CD4-positive, alpha-beta T cell treated with Interleukin-2 at 100 ng/mL for 4 hours (primary cell): Measurements from ENCODE around the gene KIF23.
A peak's percentile ranks its signal among the peaks of the same experiment; 100 is the strongest.
"Not testable (repeated sequence)": the region's sequence is repeated elsewhere in the genome, so short reads cannot be mapped to it uniquely, and the experiment has no call there.

Experiments
- DNase-seq: peaks from one replicate; pipeline ENCODE4 v3.0.0-alpha.2; 2020; ENCODE audit warnings: low spot score

Gene KIF23

DNA sequence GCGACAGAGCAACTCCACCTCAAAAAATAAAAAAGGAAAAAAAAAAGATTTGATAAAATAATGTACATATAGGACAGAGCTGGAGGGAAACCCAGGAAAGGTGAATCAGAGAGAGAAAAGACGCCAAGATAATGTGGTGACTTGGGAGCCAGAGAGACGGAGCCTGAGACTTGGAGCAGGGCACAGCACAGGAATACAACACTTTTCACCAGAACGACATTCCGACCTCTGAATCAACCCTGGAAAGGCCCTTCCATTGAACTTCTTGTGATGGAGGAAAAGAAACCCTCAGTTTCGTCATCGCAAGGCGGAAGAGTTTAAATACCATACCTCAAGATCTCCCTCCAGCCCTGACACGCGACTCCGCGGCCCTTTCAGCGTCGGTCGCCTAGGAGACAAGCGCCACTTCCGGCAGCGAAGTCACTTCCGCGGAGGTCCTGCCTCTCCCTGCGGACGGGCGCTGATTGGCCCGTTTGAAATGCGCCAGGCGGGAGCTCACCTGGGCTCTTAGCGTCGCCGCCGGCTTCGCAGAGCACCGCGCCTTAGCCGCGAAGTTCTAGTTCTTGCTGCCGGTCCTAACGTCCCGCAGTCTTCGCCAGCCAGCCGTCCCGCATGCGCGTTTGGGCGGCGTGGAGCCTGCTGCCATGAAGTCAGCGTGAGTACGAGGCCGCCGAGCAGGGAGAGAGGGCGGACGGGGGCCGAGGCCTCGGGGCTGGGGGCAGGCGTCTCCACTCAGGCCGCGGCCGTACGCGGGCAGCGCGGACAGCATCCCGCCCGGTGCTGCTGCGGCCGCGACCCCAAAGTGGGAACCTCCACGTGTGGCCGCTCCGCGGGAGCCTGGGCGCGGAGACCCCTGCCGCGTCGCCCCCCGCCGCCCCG lies at the start of gene KIF23:
KIF23 (plus strand) TSS at position 528 of the 879 bp plus-strand sequence; CDS start at position 645, 117 bp downstream.
- peak; percentile 94 for DNase-seq

DNA sequence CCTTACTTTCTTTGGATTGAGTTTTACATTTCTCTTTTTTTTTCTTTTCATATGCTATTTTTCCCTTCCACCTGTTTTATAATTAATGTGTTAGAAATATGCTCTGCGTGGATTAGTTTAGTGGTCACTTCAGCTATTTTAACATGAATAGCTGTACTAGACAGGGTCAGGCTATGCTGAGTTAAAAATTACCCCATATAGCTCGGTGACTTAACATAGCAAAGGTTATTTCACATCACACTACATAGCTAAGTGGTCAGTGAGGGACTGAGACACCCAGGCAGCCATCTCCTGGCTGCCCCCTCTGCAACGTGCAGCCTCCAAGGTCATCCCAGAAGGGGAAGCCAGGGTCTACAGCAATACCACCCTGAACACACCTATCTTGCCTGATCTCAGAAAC lies 46.9 kb upstream of the KIF23 start:
- no peak for DNase-seq

DNA sequence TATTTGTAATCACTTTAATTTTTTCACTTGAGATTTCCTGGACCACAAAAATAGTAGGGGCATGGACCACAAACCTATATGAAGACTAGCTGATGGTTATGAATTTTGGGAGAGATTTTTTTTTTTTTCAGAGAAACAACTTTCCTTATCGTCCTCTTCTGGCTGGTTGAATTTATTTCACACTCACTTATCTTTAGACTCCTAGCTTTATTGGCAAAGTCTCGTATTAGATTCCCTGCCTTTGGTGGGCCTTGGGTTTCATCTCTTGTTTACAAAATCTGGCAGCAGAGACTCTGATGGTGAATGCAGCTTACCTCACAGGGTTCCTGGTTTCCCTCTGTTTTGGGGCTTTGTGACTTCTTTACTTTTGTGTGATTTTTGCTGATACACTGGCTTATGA lies 44.5 kb upstream of the KIF23 start:
- no peak for DNase-seq

DNA sequence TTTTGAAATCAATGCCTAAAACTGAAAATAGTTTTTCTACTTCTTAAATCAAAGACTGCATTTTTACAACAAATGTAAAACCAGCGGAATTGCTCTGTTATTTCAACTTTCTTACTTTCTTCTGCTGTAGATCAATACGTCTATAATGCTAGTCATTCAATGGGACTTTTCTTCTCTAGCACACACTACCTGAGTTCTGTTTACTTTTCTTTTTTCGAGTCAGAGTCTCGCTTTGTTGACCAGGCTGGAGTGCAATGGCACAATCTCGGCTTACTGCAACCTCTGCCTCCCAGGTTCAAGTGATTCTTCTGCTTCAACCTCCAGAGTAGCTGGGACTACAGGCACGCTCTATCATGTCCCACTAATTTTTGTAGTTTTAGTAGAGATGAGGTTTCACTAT lies 40.7 kb upstream of the KIF23 start:
- DNase-seq = no peak

DNA sequence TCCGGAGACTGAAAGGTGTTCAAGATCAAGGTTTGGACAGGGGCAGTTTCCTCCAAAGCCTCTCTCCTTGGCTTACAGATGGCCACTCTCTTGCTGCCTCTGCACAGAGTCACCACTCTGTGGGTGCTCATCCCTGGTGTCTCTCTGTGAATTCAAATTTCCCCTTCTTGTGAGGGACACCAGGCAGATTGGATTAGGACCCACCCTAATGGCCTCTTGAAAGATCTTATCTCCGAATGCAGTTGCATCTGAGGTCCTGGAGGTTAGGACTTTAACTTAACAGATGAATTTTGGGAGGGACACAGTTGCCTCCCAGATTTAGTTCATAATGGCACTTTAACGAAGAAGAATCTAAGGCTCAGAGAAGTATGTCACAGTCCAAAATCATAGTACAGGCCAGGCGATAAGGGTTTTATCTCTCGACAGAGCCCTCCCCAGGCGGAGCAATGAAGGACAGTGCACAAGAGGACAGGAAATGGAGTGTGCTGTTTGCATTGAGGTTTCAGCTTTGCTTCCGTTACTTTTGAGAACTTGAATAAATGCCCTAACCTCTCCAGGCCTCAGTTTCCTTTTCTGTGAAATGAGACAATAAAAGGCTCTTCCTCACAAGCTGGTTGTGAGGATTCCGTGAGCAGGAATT lies 38.9 kb upstream of the KIF23 start:
- no peak for DNase-seq

DNA sequence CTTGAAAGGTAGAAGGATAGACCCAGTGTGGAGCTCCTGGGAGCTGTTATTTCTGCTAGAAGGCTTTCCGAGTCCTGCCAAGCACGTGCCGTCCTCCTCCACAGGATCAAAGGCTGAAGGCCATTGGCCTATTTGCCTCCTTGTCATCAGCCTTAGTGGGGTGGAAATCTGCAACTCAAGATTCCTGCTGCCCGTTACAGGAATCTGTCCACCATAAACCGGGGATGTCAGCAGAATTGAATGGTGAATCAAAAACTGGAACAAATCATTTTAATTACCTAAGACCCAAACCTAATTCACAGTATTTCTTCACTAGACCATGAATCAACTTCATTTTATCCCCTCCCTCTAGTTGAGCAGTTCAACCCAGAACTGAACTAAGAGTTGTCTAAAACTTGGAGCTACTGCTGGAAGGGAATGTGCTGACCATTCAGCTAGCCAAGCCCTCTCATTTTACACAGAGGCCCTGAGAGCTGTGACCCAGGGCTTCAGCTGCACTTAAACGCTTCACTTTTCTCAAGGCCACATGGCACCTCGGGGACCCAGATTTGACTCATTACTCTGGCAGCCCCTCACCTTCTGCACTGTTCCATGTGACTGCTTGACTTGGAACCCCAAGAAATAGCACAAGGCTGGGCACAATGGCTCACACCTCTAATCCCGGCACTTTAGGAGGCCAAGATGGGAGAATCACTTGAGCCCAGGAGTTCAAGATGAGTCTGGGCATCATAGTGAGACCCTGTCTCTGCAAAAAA lies 36.8 kb upstream of the KIF23 start:
- DNase-seq = no peak

DNA sequence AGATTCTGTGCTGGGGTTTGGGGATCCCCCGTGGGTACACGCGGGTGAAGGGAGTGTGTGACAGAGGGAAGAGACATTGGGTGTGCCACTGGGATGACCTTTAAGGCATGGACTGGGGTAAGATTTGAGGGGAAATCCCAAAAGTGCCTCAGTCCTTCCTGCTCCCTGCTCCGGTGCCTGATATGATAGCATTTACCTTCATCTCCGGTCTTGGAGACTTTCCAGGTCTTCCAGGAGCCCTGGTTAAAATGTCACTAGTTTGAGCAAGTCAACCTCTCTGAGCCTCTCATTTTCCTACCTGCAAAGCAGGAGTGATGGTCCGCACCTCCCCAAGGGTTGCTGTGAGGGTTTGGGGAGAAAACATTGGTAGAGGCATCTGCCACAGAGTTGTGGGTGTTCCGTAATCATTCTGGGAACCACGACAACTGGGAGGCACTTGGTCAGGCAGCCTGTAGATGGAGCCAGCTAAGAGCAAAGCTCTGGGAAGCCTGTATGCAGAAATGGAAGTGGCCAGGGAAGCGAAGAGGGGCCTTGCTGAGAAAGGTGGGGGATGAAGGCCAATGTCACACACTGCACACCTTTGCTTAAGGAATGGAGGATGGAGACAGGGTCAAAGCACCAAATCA lies 33.9 kb upstream of the KIF23 start:
- DNase-seq = no peak

DNA sequence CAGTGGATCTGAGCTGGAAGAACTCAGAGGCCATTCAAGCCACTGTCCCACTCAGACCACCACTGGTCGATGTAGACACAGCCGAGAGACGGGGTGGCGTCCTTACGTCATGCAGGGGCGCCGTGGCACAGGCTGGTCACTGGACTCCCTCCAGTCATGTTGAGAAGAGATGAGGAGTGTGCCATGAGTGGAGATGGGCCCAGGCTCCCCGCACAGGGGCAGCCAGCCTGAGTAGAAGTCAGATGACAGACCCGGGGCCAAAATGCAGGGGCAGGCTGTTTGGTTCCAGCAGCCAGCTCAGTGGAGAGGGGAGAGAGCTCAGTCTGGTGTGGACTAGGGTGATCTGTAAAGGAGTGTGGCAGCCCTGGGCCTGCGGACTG lies 33.4 kb upstream of the KIF23 start:
- DNase-seq = no peak

DNA sequence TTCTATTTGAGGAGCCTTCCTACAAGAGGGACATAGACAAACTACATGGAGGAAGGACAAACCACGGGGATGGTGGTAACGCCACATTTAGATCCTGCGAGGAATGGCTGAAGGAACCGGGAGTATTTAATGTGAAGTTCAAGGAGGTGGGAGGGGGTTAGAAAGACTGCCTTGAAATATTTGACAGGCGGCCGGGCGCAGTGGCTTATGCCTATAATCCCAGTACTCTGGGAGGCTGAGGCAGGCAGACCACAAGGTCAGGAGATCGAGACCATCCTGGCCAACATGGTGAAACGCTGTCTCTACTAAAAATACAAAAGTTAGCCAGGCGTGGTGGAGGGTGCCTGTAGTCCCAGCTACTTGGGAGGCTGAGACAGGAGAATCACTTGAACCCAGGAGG lies 32.0 kb upstream of the KIF23 start:
- DNase-seq = not testable (repeated sequence)

DNA sequence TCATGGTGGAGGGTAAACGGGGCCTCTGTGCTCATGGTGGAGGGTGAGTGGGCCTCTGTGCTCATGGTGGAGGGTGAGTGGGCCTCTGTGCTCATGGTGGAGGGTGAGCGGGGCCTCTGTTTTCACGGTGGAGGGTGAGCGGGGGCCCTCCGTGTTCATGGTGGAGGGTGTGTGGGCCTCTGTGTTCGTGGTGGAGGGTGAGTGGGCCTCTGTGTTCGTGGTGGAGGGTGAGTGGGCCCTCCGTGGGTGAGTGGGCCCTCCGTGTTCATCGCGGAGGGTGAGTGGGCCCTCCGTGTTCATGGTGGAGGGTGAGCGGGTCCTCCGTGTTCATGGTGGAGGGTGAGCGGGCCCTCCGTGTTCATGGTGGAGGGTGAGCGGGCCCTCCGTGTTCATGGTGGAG lies 30.1 kb upstream of the KIF23 start:
- DNase-seq = not testable (repeated sequence)

DNA sequence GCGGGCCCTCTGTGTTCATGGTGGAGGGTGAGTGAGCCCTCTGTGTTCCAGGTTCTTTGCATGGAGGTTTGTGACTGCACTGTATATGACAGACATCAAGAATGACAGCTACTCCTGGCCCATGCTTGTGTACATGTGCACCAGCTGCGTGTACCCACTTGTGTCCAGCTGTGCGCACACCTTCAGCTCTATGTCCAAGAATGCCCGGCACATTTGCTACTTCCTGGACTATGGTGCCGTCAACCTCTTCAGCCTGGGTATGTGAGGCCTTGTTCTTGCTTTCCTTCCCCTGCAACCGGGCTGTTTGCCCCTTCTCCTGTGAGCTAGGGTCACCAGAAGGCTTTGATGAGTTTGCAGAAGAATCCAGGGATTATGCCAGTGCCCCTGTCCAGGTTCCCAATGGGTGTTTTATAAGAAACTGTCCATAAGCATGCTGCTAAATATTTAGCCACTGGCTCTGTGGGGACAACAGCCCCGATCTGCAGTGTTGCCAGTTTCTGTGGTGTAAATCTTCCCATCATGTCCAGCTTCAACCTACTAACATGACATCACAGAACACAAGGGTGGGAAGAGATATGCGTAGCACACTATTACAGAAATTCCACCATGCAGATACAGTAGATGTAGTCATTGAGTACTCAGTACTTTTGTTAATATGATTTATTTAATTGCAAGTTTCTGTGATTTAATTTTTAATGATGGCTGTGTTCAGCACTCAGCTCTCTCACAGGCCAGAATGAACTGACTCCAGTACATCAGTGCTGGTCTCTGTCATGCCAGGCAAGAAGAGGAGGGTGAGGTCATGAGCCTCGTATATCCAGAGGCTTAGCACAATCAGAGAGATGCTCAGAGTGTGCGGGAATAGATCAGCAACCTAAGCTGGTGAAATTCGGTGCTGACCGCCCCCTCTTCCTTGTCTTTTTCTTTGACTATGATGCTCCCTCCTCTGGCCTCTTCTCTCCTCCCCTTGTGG lies 29.2 kb upstream of the KIF23 start:
- no peak for DNase-seq

DNA sequence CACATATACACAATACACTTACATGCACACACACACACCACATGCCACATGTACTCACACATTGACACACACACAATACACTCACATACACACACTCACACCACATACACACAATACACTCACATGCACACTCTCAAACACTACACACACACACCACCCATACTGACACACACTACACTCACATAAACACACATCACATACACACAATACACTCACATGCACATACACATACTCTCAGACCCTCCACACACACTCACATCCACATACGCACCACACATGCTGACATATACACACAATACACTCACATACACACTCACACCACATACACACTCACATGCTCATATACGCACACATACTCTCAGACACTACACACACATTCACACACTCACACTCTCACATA lies 28.3 kb upstream of the KIF23 start:
- no peak for DNase-seq

DNA sequence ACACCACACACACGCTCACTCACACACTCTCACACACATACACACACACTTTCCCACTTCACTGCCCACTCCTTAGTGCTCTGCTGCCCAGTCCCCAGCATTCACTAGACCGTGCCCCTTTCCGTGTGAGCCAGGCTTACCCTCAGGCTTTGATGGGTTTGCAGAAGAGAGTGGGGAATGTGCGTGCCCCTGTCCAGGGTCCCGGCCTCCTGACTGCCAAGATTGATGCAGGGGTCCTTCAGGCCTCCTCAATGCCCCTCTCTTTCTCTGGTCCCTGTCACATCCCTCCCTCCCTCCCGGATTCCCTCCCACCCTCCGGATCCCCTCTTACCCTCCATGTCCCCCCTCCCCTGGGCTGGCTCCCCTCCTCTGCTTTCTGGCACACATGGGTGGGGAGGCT lies 27.9 kb upstream of the KIF23 start:
- DNase-seq = no peak

DNA sequence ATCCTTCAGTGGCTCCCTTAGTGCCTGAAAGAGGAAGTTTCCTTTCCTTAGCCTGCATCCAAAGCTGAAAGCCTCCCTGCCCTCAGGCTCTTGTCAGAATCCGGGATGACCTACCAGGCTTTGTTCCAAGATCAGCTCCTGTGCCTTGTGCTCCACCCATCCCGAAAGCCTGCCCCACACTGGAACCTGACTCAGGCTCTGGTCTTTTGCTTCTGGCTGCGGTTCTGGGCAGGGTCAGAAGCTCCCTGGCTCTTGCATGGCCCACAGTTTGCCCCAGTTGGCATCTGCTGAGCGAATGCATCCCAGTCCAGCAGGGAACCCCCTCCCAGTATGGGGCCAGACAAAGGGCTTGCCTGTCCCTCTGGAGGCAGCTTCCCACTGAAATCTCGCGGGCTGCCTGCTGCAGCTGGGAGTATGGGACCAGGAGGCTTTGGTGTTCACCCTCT lies 25.9 kb upstream of the KIF23 start:
- no peak for DNase-seq

DNA sequence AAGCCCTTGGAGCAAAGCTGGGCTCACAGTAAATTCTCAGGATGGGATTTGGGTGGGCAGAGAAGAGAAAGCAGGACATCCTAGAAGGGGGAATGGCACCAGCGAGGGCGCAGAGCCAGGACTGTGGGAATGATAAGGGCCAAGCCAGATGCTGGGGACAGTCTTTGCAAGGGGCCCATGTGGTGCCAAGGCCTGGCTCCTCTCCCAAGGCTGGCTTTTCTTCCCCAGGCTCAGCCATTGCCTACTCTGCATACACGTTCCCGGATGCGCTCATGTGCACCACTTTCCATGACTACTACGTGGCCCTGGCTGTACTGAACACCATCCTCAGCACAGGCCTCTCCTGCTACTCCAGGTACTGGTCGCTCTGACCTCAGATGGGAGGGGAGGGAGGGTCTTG lies 24.7 kb upstream of the KIF23 start:
- no peak for DNase-seq

DNA sequence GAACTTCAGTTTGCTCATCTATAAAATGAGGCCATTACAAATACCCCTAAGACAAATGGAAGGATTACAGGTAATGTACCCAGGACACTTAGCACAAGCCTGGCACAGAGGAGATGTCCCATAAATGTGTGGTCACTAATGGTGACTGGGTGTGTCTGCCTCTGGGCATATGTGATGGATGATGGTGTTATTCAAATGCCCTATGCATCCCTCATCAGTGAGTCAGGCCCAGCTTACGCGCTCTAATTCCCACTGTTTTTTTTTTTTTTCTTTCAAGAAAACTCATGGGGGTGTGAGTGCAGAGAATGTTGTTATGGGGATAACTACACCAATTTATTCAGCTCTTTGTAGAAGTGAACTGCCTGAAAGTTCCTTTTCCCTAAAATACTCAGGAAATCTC lies 23.6 kb upstream of the KIF23 start:
- DNase-seq = no peak

DNA sequence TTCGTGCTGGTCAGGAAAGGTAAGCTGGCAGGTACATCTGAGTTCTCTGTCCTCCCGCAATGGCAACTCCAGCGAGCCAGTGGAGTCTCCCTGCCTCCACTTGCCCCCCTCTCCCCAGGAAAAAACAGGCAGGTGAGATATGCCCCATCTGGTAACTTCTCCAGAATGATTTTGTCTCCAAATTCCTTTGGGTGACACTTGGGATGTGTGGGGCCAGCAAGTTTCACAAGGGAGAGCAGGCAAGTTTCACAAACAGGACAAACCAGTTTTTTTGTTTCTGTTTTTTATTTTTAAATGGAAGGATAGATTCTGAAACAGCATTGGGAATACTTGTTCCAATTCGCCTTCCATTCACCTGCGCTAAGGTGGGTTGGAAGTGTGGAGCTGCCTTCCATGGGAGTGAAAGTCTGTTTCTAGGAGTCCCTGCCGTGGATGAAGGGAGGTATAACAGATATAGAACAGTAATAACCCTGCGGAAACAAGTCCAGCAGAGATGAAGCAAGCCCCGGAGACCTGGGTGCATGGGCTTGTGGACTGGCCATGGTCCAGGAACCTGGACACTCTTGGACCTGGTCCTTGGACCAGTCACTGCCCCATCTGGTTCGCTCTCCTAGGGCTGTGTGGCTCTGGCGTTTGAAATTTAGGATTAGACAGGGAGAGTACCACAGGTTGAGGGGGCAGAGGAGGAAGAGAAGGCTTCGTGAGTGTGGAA lies 22.9 kb upstream of the KIF23 start:
- DNase-seq = no peak

DNA sequence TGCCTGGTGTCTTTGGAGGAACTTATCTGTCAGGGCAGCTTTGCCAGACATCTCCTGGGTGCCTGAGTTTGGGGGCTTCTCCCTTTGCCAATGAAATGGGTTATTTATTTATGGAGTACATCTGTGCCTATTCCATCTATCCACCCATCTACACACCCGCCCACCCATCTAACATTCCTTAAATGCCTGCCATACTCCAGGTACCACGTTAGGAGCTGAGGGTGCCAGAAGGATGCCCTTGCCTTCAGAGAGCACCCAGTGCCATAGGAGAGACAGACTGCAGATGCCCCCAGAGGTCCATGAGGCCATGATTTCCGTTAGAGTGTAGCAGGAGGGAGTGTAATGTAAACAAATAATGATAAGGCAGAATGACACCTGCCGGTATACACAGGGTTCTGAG lies 21.8 kb upstream of the KIF23 start:
- DNase-seq = no peak

DNA sequence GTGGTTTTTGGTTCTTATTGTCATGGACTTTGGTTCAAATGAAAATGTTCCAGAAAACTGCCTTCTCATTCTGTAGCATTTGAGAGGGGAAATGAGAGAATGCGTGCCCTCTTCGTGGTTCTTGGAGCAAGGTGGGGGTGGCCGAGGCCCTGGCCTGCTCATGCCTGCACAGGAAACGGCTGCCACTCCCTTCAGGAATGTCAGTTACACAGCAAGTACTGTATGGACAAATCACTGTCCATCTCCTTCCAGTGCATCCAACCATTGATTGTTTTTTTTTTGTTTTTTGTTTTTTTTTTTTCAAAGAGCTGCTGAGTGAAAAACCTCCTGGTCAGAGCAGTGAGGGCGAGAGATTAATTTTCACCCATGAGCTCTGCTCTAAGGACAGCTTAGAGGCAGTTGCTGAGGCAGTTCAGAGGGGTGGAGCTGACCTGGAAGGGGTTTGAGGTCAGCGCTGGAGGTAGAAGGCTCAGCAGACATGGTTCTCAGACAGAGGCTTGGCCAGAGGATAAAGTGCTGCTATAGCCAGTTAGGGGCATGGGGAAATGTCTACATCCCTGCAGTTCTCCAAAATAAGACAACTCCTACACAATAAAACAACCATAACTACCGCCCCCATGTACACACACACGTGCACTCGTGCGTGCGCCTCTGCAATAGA lies 20.2 kb upstream of the KIF23 start:
- no peak for DNase-seq
